ENCODE measurements around the gene CDKN2AIP. TPM values are rescaled to one million over a fixed set of nuclear protein-coding genes. Genes with fewer than 3 reads are reported as not detected.
"Not testable (repeated sequence)": the region's sequence is repeated elsewhere in the genome, so short reads cannot be mapped to it uniquely, and the experiment has no call there.

The CDKN2AIP gene
- total RNA-seq, 2 donors from 2014 or later = 25.9 to 33.4 TPM

DNA sequence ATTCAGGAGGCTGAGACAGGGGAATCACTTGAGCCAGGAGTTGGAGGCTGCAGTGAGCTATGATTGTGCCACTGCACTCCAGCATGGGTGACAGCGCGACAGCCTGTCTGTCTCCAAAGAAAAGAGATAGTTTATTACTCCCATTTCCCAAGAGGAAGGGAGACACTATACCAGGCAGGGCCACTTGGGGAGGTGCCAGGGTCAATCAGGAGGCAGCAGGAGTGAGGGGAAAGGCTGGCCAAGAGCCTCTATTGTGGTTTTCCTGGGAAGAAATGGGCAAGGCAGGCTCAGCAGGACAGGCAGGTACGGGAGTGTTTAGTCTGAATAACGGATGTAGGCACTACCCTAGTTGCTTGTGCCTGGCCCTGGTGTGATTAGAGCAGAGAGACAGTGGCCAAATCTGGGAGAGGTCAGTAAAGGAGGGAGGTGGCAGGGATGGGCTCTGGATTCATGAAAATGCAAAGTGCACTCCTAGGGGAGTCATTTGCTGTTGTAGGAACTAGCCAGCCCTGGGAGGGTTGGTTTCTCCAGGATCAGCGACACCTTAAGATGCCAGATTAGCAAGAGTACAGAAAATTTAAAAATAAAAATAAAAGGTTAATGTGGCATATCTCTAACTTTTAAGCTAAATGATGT lies 20.2 kb upstream of the CDKN2AIP start:
- ATAC-seq (no peak), DNase-seq (no peak)
- no peaks in the 10 kb centered on the region for H3K9me3 ChIP-seq (ENCODE audit: control insufficient read depth, low read length, poor library complexity, severe bottlenecking)
- H3K36me3 Mint-ChIP-seq (ENCODE audit: low read depth) = no peaks in the 10 kb centered on the region
- peaks cover 9% of the 10 kb centered on the region for H3K4me1 Mint-ChIP-seq
- no peaks in the 10 kb centered on the region for H3K27me3 Mint-ChIP-seq
- H3K4me3 Mint-ChIP-seq = no peak overlapping the region
- H3K27ac Mint-ChIP-seq = peak overlapping the region; percentile 29

DNA sequence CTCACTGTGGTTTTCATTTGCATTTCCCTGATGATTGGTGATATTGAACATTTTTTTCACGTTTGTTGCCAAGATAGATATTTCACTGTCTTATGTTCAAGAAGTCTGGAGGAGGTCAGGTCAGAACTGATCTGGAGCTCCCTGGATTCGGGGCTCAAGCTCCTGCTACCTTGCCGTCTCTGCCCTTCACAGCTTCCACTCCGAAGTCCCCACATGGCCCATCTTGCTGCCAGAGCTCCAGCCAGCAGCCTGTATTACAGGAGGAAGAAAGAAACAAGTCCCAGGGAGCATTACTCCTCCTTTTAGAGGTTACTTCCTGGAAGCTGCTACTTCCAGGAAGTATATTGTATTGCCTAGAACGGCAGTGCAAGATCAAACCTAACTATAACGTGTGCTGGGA lies 17.9 kb upstream of the CDKN2AIP start:
- Mint-ChIP-seq H3K36me3 (ENCODE audit: low read depth) (no peaks in the 10 kb centered on the region), H3K27me3 (no peaks in the 10 kb centered on the region), H3K4me3 (no peak overlapping the region), H3K4me1 (peaks cover 22% of the 10 kb centered on the region), H3K27ac (peak overlapping the region; percentile 22)
- DNase-seq = no peak
- H3K9me3 ChIP-seq (ENCODE audit: control insufficient read depth, low read length, poor library complexity, severe bottlenecking) = no peaks in the 10 kb centered on the region
- ATAC-seq = no peak

DNA sequence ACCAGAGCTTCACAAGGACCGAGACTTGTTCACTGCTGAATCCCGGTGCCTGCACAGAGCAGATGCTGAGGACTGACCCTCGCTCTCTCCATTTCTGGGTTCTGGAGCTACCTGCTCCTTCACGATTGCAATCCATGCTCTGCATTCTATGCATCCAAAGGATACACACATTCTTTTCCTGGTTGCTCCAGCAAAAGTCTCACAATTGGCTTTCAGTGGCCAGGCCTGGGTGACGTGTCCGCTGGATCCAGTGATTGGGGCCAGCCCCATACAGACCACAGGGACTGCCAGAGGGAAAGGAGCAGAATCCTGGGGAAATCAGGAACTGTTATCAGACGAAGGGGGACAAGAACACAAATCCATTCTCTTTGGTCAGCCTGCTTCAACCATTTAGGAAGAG lies 14.9 kb upstream of the CDKN2AIP start:
- Mint-ChIP-seq H3K36me3 (ENCODE audit: low read depth) (no peaks in the 10 kb centered on the region), H3K27me3 (no peaks in the 10 kb centered on the region), H3K27ac (peak overlapping the region; percentile 76), H3K4me1 (peaks cover 22% of the 10 kb centered on the region), H3K4me3 (peak overlapping the region; percentile 57)
- ATAC-seq (no peak), DNase-seq (no peak)
- no peaks in the 10 kb centered on the region for H3K9me3 ChIP-seq (ENCODE audit: control insufficient read depth, low read length, poor library complexity, severe bottlenecking)

DNA sequence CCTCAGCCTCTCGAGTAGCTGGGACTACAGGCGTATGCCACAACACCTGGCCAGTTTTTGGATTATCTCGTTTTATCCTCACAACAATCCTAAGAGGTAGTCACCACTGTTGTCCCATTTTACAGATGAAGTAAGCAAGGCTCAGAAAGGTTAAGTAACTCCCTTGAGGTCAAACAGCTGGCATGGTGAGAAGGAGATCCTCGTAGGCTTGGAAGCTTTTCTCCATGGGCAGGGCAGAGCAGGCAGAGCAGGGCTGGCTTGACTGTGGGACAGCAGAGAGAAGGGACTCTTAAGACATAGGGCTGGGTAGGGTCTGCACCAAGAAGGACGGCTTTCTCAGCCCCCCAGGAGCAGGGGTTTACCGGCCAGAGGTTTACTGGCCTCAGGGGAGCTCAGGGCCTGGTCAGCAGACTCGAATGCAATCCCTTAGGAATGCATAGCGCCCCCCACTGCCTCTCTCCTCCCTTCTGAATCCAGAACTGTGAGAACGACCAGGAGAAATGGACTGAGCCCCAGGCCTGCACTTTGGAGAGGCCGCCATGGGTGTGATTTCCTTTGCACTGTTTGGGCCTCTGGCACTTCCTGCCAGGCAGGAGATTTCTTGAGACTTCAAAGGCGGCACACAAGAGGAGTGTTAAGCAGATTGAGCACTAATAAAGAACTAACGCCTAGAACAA lies 14.0 kb upstream of the CDKN2AIP start:
- DNase-seq = peak in 1 of 3 donors; percentile 13
- no peaks in the 10 kb centered on the region for H3K27me3 Mint-ChIP-seq
- no peaks in the 10 kb centered on the region for H3K9me3 ChIP-seq (ENCODE audit: control insufficient read depth, low read length, poor library complexity, severe bottlenecking)
- peak; percentile 84 for ATAC-seq
- H3K4me1 Mint-ChIP-seq = peaks cover 22% of the 10 kb centered on the region
- no peaks in the 10 kb centered on the region for H3K36me3 Mint-ChIP-seq (ENCODE audit: low read depth)
- peak overlapping the region; percentile 66 for H3K4me3 Mint-ChIP-seq
- H3K27ac Mint-ChIP-seq = peak overlapping the region; percentile 76

DNA sequence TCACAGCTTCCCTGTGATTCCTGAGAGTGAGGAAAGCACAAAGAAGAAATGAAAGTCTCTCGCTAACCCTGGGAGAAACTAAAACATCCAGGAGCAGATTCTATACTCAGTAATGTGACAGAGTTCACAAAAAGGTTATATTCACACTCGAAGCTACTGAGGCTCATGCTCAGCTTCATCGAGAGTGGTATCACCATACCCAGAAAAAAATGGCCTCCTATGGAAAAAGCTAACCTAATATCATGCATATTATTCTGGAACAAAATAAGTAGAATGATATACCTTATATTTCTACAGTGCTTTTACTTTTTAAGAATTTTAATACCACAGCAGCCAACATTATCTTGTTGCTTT lies 13.5 kb upstream of the CDKN2AIP start:
- H3K36me3 Mint-ChIP-seq (ENCODE audit: low read depth) = no peaks in the 10 kb centered on the region
- ATAC-seq (peak; percentile 36), DNase-seq (no peak)
- H3K9me3 ChIP-seq (ENCODE audit: control insufficient read depth, low read length, poor library complexity, severe bottlenecking) = no peaks in the 10 kb centered on the region
- no peaks in the 10 kb centered on the region for H3K27me3 Mint-ChIP-seq
- peak overlapping the region; percentile 66 for H3K4me3 Mint-ChIP-seq
- peak overlapping the region; percentile 76 for H3K27ac Mint-ChIP-seq
- peaks cover 22% of the 10 kb centered on the region for H3K4me1 Mint-ChIP-seq

DNA sequence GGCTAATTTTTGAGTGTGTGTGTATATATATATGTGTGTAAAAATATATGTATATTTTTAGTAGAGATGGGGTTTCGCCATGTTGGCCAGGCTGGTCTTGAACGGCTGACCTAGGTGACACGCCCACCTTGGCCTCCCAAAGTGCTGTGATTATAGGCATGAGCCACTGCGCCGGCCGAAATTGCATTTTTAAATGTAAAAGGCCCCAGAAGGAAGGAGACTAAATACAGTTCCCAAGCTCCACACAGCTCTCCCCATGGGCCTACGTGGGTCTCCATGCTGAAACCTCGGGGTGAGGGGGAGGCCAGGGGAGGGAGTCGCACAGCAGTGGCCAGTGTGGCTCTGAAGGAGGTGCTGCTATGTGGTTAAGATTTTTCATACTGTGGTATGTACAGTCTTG lies 12.8 kb upstream of the CDKN2AIP start:
- ATAC-seq (no peak), DNase-seq (no peak)
- Mint-ChIP-seq H3K4me1 (peaks cover 19% of the 10 kb centered on the region), H3K36me3 (ENCODE audit: low read depth) (no peaks in the 10 kb centered on the region), H3K27ac (no peak overlapping the region), H3K4me3 (no peak overlapping the region), H3K27me3 (no peaks in the 10 kb centered on the region)
- no peaks in the 10 kb centered on the region for H3K9me3 ChIP-seq (ENCODE audit: control insufficient read depth, low read length, poor library complexity, severe bottlenecking)

DNA sequence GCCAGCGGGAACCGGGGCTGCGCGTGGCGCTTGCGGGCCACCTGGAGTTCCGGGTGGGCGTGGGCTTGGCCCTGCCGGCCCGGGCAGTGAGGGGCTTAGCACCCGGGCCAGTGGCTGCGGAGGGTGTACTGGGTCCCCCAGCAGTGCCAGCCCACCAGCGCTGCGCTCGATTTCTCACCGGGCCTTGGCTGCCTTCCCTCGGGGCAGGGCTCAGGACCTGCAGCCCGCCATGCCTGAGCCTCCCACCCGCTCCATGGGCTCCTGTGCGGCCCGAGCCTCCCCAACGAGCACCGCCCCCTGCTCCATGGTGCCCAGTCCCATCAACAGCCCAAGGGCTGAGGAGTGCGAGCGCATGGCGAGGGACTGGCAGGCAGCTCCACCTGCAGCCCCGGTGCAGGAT lies 11.3 kb upstream of the CDKN2AIP start:
- DNase-seq; H3K4me3 Mint-ChIP-seq; H3K27ac Mint-ChIP-seq; H3K27me3 Mint-ChIP-seq; H3K36me3 Mint-ChIP-seq (ENCODE audit: low read depth); H3K9me3 ChIP-seq (ENCODE audit: control insufficient read depth, low read length, poor library complexity, severe bottlenecking); ATAC-seq: not testable (repeated sequence)
- H3K4me1 Mint-ChIP-seq = peaks cover 15% of the 10 kb centered on the region

DNA sequence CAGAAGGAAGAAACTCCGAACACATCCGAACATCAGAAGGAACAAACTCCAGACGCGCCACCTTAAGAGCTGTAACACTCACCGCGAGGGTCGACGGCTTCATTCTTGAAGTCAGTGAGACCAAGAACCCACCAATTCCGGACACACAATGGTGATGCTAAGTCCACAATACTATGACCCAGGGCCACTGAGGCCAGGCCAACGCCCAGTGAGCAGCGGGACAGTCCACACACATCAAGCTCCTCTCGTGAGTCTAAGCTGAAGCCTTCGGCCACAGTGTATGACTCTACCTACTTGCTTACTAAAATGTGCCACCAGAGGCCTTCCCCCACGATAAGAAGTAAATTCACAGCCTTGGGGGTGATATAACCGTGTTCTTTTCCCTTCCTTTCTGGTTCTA lies 10.2 kb upstream of the CDKN2AIP start:
- Mint-ChIP-seq H3K4me3 (no peak overlapping the region), H3K36me3 (ENCODE audit: low read depth) (no peaks in the 10 kb centered on the region)
- no peak for ATAC-seq

DNA sequence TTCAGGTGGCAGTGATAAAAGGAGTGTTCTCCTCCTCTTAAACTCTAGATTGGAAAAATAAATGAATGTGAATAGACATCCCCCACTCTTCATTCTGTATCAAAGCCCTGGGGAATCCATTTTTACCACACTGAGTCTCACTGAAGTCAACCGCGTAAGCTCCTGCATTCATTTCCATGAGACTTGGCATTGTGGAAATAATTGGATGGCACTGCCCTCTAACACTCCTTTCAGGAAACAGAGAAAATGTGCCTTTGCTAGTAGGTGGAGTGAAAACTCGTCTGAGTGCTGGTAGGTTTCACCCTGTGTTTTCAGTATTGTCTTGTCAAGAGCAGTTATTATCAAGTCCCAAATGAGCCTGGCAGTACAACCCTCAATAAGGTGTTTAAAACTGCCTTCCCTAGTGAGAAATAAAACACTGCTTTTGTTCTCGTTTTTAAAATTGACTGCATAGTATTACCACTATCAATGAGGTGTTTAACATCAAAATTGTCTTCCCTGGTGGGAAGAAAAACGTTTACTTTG lies 9.7 kb upstream of the CDKN2AIP start:
- ATAC-seq (no peak), DNase-seq (no peak)
- H3K9me3 ChIP-seq (ENCODE audit: control insufficient read depth, low read length, poor library complexity, severe bottlenecking) = no peaks in the 10 kb centered on the region
- Mint-ChIP-seq H3K27ac (no peak overlapping the region), H3K4me3 (no peak overlapping the region), H3K36me3 (ENCODE audit: low read depth) (no peaks in the 10 kb centered on the region), H3K27me3 (no peaks in the 10 kb centered on the region), H3K4me1 (peaks cover 11% of the 10 kb centered on the region)

More for the DNA sequence above, 10.2 kb upstream of the CDKN2AIP start:
- Mint-ChIP-seq H3K27ac (no peak overlapping the region), H3K4me1 (peaks cover 15% of the 10 kb centered on the region), H3K27me3 (no peaks in the 10 kb centered on the region)
- H3K9me3 ChIP-seq (ENCODE audit: control insufficient read depth, low read length, poor library complexity, severe bottlenecking) = no peaks in the 10 kb centered on the region
- DNase-seq = no peak

DNA sequence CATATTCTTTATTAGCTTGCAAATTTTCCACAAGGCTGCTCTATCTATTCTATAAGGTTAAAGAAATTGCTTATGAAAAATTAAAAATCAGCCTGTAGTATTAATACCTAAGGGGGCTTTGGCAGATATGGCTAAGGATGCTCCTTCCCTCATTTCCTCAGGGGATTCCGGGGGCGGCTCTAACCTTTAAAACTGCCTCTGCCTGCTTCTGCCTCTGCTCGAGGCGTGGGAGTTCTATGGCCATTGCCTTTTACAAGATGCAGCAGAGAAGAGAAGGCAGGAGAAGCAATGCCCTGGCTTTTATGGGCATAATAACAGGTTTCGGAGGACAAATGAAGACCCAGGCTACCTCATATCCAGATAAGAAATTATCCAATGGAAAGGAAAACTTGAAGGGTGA lies 8.6 kb upstream of the CDKN2AIP start:
- Mint-ChIP-seq H3K4me1 (peaks cover 5% of the 10 kb centered on the region), H3K27me3 (no peaks in the 10 kb centered on the region), H3K36me3 (ENCODE audit: low read depth) (no peaks in the 10 kb centered on the region), H3K4me3 (no peak overlapping the region), H3K27ac (no peak overlapping the region)
- no peaks in the 10 kb centered on the region for H3K9me3 ChIP-seq (ENCODE audit: control insufficient read depth, low read length, poor library complexity, severe bottlenecking)
- ATAC-seq (no peak), DNase-seq (no peak)

DNA sequence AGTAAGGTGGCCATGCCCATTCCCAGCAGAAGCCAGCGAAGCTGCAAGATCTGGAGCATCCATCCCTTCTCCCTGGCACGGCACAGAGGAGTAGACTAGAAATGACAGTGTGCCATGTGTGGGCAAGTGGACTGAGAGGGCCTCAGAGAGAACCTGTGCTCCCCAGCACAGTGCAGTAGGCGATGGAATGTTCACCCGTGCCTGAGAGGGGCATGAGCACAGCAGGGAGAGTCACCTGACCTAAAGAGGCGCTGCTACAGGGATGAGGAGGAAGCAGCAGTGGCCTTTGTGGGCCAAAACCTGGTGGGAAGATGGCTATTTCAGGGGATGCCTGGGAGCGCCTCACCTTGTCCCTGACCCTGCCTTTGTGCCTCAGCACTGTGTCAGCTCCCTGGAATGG lies 8.0 kb upstream of the CDKN2AIP start:
- DNase-seq = no peak
- H3K4me1 Mint-ChIP-seq = peaks cover 3% of the 10 kb centered on the region
- H3K27me3 Mint-ChIP-seq = no peaks in the 10 kb centered on the region
- no peak overlapping the region for H3K27ac Mint-ChIP-seq
- H3K9me3 ChIP-seq (ENCODE audit: control insufficient read depth, low read length, poor library complexity, severe bottlenecking) = no peaks in the 10 kb centered on the region
- no peak overlapping the region for H3K4me3 Mint-ChIP-seq
- H3K36me3 Mint-ChIP-seq (ENCODE audit: low read depth) = no peaks in the 10 kb centered on the region
- no peak for ATAC-seq

DNA sequence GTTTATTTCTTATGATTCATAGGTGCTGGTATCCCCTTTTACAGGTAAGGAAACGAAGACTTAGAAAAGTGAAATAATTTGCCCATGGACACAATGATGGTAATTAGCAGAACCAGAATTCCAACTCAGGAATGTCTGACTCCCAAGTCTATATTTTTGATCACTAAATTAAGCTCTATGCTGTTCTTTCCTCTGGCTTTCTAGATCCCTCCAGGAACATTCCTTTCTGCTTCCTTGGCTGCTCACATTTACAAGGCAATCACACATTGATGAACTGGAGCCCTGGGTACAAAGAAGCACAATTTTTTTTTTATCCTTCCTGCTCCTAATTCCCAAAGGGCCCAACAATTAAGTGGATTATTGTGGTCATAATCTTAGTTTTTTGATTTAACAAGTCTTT lies 7.0 kb upstream of the CDKN2AIP start:
- DNase-seq (no peak), ATAC-seq (no peak)
- no peaks in the 10 kb centered on the region for H3K9me3 ChIP-seq (ENCODE audit: control insufficient read depth, low read length, poor library complexity, severe bottlenecking)
- Mint-ChIP-seq H3K36me3 (ENCODE audit: low read depth) (no peaks in the 10 kb centered on the region), H3K27ac (no peak overlapping the region), H3K4me1 (peaks cover 3% of the 10 kb centered on the region), H3K4me3 (no peak overlapping the region), H3K27me3 (no peaks in the 10 kb centered on the region)

DNA sequence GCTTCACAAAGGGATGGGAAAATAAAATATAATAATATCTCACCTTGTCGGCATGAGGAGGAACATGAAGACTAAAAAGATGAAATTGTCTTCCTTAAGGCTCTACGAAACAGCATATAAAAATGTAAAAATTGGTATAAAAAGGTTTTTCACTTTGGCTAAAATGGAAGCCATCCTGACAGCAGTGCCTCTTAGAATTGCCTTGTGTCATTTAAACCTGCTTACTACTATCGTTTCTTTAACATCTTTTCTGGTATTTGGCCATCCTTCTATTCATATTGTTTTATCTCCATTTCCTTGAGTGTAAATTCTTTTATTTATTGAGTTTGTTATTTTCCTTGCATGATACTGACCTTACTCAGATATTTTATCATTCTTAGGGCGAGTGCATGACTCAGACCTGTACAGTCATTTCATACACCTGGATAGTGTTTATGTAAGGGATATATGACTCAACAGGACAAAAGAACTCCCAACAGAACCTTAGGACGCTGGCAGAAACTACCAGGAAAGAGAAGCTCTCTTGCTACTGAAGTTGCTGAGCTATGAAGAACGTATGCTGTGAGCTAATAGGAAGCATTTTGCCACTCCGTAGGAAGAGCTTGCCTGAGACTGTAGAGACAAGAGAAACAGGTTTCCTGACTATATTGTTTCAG lies 5.8 kb upstream of the CDKN2AIP start:
- no peaks in the 10 kb centered on the region for H3K27me3 Mint-ChIP-seq
- ATAC-seq (no peak), DNase-seq (no peak)
- no peaks in the 10 kb centered on the region for H3K36me3 Mint-ChIP-seq (ENCODE audit: low read depth)
- H3K27ac Mint-ChIP-seq = no peak overlapping the region
- H3K4me1 Mint-ChIP-seq = peaks cover 3% of the 10 kb centered on the region
- H3K9me3 ChIP-seq (ENCODE audit: control insufficient read depth, low read length, poor library complexity, severe bottlenecking) = no peaks in the 10 kb centered on the region
- H3K4me3 Mint-ChIP-seq = no peak overlapping the region

Measured in T-helper 17 cell (primary cell).